Stimulated activated CD4-positive, alpha-beta T cell treated with anti-CD3 and anti-CD28 coated beads, Interleukin-4, amount 100 ng/mL, for 24 hours (primary cell): ENCODE data around the gene IGFL1.
"Not testable (repeated sequence)": the region's sequence is repeated elsewhere in the genome, so short reads cannot be mapped to it uniquely, and the experiment has no call there.

ENCODE experiments used
- DNase-seq: peaks from one replicate; pipeline ENCODE4 v3.0.0-alpha.2; 2020

IGFL1 gene

GRCh38 chr19:46226438-46226973 lies 3.0 kb upstream of the IGFL1 start:
- no peak for DNase-seq

- no peak for DNase-seq
These were observed 2.5 kb downstream of the IGFL1 start for GRCh38 chr19:46232029-46232428.

DNA sequence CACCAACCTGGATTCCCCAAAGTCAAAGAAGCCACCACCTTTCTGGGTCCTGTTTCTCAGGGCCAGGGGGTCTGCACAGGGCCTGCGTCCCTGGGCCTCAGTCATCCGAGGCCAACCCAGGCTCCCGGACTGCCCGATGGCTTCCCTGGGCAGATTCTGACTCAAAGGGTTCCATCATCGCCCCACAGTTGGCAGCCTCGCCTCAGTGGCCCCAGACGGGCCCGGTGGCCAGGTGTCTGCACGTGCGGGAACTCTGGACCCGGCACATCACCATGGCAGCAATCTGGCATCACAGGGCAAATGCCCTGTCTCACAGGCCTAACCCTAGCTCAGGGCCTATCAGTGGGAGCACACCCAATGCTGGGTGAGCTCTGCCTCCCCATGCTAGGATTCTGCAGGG lies 2.9 kb downstream of the IGFL1 start:
- DNase-seq: no peak

DNA sequence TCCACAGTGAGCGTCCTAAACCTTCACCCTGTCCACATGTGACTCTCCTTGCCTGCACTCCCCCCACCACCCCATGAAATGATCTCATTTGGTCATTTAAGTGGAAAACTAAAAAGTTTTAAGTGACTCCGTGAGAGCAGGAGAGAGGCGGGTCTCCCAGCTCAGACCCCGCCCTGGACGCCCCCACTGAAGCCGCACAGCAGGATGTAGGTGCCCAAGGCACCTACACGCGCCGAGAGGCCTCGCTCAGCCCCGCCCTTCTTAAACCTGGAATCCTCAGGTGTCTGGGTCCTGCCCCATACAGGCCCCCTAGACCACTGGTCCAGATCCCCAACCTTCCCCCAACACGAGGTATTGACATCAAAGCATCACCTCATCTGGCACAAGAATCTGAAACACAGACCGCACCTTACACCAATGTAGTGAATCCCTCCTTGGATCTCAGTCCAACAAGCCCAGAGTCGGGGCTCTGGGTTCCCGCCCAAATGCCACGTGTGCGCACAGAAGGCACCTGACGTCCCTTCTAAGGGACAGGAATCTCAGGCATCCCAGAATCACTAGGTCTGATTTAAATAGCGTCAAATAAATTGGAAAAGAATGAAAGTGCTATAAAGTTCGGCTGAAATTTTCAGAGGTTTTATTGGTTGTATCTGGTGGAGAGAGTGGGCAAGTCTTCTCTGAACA lies 3.5 kb downstream of the IGFL1 start:
- no peak for DNase-seq

- not testable (repeated sequence) for DNase-seq
These were observed 4.3 kb downstream of the IGFL1 start for GRCh38 chr19:46233871-46234270.

GRCh38 chr19:46238141-46238540 lies 8.6 kb downstream of the IGFL1 start:
- DNase-seq: not testable (repeated sequence)

DNA sequence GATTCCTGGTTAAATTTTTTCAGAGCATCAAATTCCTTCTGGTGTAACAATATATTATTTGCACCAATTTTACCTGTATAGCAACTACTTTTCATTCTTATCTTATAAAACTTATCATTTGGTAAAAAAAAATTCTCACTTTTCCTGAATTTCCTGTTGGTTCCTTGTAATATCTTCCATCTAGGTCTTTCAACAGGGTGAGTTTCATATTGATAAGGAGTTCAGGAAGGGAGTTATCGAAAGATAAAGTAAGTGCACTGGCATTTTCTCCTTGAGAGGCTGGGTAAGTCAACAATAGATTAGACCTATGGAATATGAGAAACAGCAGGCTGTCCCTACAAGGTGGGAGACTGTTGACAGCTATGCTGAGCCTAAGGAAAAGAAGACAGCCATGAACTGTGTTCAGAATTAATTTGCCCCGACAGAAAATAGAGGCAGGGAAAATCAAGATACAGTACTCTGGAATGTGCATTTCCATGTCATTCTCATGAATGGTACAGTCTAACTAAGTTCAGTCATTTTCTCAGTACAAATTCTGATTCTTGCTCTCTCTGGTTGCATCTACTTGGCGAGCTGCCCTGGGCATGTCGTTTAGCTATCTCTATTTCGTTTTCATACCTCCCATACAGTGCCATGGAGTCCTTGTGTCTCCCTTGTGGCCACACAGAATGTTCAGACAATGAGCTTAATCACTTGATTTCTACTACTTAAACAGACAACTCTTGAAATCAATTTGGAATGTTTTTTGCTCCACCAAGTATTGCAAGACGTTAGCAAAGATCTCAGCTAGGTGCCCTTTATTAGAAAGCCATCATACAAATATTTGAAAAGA lies 9.9 kb downstream of the IGFL1 start:
- DNase-seq: no peak

- no peak for DNase-seq
These were observed 11.2 kb downstream of the IGFL1 start for GRCh38 chr19:46240693-46241092.

GRCh38 chr19:46241626-46242025 lies 12.1 kb downstream of the IGFL1 start:
- DNase-seq: no peak

DNA sequence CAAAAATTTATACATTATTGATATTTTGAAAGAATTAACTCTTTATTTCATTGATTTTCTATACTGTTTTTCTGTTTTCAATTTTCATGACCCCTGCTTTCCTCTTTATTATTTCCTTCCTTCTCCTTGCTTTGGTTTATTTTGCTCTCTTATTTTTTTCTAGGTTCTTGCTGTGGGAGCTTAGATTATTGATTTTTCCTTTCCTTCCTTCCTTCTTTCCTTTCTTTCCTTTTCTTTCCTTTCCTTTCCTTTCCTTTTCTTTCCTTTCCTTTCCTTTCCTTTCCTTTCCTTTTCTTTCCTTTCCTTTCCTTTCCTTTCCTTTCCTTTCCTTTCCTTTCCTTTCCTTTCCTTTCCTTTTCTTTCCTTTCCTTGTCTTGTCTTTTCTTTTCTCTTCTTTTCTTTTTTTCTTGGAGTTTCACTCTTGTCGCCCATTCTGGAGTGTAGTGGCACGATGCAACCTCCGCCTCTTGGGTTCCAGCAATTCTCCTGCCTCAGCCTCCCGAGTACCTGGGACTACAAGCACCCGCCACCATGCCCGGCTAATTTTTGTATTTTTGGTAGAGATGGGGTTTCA lies 13.6 kb downstream of the IGFL1 start:
- DNase-seq: not testable (repeated sequence)

DNA sequence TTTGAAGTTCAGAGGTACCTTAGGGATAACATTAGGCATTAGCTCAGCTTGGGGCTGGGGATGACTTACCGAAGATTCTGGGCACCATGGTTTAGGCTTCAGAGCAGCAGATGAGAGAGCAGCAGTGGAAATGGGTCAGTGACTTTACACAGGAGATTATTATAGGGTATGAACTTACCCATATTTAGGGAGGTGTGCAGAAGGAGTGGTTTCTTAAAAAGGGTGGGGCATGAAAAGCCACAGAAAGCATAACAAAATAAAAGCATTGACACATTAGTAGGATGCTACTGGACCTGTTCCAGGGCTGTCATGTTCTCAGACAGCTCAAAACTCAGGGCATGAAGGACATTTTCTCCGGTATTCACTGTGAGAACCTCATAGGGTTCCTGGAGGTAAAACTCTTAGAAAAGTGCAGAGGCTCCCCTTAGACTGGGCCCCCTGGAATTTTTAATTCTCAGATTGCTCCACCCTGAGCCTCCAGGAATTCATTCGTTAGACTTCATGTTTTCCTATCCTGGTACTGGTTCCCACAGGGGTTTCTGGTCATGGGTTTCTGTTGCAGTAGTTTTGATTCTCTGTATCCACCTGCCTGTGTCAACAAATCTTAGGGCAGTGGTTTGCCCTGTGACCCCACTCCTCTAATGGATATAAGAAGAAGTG lies 20.7 kb downstream of the IGFL1 start:
- no peak for DNase-seq

- no peak for DNase-seq
These were observed 21.9 kb downstream of the IGFL1 start for GRCh38 chr19:46251416-46251815.

DNA sequence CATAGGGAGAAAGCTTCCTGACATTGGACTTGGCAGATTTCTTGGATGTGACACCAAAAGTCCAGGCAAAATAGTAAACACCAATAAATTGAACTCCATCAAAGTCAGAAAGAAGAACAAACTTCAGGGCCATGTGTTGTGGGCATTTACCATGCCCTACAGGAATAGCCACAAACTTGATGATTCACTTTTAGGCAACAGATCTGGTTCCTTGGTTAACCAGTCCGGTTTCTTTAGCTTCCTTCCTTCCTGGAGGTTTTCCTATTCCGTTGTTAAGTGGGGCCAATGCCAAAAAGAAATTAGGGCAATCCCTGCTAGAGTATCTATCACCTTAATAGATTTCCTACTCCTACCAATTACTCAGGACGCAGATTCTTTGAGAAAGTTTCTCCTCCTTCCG lies 25.2 kb downstream of the IGFL1 start:
- no peak for DNase-seq

DNA sequence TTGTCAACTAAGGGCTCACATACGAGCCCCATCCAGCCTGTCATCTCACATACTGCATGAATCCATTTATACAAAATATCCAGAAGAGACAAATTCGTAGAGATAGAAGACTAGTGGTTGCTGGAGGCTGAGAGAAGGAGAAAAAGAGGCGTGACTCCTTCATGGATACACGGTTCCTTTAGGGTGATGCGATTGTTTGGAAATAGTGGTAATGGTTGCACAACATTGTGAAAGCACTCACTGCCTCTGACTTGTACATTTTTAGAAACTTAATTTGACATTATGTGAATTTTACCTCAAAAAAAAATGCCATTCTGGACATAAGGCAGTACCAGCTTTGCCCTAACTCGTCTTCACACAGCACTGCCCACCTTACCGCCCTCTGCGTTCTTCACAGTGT lies 27.3 kb downstream of the IGFL1 start:
- DNase-seq: no peak

DNA sequence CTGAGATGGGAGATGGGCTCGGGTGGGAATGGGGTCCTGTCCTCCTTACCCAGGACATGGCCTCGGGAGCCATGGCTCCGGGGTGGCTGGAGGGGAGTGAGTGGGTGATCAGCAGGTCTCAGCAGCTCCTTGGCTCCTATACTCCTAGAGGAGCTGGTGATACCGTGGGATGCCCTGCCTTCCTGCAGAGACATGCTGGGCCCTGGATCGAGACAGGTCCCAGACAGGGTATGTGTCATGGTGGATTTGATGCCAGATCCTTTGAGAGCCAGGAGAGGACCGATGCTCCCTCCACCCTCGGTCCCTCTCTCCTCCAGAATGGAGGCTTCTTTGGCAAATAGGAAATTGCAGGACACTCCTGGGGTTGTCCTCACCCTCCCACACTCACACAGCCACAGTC lies 32.0 kb downstream of the IGFL1 start:
- DNase-seq: not testable (repeated sequence)

GRCh38 chr19:46262684-46263296 lies 33.2 kb downstream of the IGFL1 start:
- peak; percentile 68 for DNase-seq

- not testable (repeated sequence) for DNase-seq
These were observed 35.3 kb downstream of the IGFL1 start for GRCh38 chr19:46264801-46265200.

- DNase-seq: peak; percentile 82
These were observed 35.8 kb downstream of the IGFL1 start for GRCh38 chr19:46265217-46265828.

DNA sequence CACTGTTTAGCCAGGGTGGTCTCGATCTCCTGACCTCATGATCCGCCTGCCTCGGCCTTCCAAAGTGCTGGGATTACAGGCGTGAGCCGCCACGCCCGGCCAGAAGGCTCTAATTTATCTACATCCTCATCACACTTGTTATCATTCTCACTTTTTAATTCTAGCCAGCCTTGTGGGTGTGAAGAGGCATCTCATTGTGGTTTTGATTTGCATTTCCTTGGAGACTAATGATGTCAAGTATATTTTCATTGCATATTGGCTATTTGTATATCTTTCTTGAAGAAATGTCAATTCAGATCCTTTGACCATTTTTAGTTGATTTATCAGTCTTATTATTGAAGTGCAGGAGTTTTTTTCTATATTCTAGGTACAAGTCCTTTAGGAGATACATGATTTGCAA lies 39.6 kb downstream of the IGFL1 start:
- no peak for DNase-seq

DNA sequence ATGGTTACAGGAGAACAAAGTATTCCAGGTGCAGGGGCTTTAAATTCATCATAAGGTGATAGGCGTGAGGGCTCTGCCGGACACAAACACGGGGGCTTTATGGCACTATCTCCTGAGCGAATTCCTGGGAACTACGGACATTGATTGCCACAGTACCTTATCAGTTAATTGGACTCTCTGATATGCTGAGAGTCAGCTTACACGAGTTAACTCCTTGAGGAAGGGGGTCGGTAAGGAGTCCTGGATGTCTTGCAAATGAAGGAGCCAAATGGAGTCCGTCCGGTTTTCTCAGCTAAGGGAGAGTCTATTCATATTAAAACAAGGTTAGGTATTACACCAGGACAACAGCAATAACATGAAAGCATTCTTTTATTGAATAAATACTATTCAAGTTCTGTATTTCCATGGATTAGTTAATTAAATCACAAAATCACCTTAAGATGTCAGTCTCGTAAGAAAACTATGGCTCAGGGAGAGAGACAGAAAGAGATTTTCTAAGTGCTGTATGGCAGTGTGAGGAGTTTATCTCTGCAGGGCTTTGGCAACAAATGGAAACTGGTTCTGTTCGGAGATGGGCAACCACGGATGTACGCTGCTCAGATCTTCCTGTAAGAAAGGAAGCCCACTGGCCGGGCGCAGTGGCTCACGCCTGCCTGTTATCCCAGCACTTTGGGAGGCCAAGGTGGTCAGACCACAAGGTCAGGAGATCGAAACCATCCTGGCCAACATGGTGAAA lies 41.1 kb downstream of the IGFL1 start:
- no peak for DNase-seq

GRCh38 chr19:46271481-46272197 lies 42.1 kb downstream of the IGFL1 start:
- DNase-seq: peak; percentile 17
